SK-N-SH treated with all-trans-retinoic acid at 6 μM for 48 hours (cell line): ENCODE data around the gene AAGAB.

Experiments
- OSR1 ChIP-seq: fragments of 250-450 bp; sonication (Bioruptor Pico); IDR thresholded peaks from 2 replicates; pipeline ENCODE4 v1.8.0; 2022; ENCODE audit warnings: moderate library complexity, mild to moderate bottlenecking, inconsistent platforms
- PPARA ChIP-seq: fragments of 250-450 bp; sonication (Bioruptor Pico); IDR thresholded peaks from 2 replicates; pipeline ENCODE4 v1.5.0; 2020; ENCODE audit warnings: mild to moderate bottlenecking, borderline replicate concordance
- TOX ChIP-seq: fragments of 250-450 bp; sonication (Bioruptor Pico); IDR thresholded peaks from 2 replicates; pipeline ENCODE4 v1.8.0; 2021; ENCODE audit warnings: mild to moderate bottlenecking, moderate library complexity, borderline replicate concordance
- TF ChIP-seq, protein P1 (sequence below): fragments of 250-450 bp; sonication (Bioruptor Pico); IDR thresholded peaks from 2 replicates; pipeline ENCODE4 v1.8.0; 2021; ENCODE audit warnings: low read depth, mild to moderate bottlenecking, moderate library complexity, borderline replicate concordance
- TF ChIP-seq, protein P2 (sequence below): fragments of 250-450 bp; sonication (Bioruptor Pico); IDR thresholded peaks from 2 replicates; pipeline ENCODE4 v1.8.0; 2020; ENCODE audit warnings: mild to moderate bottlenecking, moderate library complexity, borderline replicate concordance
- TF ChIP-seq, protein P3 (sequence below): fragments of 250-450 bp; sonication (Bioruptor Pico); IDR thresholded peaks from 2 replicates; pipeline ENCODE4 v1.5.1; 2020; ENCODE audit warnings: low read depth, mild to moderate bottlenecking, moderate library complexity

DNA sequence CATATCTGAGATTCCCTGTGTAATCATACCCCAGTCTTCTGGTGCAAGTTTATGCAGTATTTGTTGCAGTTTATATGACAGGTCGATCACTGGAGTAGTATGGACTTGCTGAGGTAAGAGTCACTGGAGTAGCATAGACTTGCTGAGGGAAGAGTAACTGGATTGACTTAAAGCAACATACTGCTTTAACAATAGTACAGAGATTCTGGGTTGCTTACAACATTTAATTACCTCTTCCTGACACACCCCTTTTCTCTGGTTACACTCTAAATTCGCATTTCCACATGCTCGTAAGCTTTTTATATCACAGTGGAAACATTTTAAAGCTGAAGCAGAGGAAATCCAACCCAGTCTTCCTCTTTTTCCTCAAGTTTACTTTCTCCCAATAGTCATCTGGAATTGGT, 11.8 kb downstream of the AAGAB start:
- TF ChIP-seq, protein P1, sequence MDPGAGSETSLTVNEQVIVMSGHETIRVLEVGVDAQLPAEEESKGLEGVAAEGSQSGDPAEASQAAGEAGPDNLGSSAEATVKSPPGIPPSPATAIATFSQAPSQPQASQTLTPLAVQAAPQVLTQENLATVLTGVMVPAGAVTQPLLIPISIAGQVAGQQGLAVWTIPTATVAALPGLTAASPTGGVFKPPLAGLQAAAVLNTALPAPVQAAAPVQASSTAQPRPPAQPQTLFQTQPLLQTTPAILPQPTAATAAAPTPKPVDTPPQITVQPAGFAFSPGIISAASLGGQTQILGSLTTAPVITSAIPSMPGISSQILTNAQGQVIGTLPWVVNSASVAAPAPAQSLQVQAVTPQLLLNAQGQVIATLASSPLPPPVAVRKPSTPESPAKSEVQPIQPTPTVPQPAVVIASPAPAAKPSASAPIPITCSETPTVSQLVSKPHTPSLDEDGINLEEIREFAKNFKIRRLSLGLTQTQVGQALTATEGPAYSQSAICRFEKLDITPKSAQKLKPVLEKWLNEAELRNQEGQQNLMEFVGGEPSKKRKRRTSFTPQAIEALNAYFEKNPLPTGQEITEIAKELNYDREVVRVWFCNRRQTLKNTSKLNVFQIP (CRISPR knock-in tag) = no peak
- TF ChIP-seq PPARA (CRISPR knock-in tag) (no peak), TOX (CRISPR knock-in tag) (no peak), OSR1 (CRISPR knock-in tag) (no peak)
- TF ChIP-seq, protein P2, sequence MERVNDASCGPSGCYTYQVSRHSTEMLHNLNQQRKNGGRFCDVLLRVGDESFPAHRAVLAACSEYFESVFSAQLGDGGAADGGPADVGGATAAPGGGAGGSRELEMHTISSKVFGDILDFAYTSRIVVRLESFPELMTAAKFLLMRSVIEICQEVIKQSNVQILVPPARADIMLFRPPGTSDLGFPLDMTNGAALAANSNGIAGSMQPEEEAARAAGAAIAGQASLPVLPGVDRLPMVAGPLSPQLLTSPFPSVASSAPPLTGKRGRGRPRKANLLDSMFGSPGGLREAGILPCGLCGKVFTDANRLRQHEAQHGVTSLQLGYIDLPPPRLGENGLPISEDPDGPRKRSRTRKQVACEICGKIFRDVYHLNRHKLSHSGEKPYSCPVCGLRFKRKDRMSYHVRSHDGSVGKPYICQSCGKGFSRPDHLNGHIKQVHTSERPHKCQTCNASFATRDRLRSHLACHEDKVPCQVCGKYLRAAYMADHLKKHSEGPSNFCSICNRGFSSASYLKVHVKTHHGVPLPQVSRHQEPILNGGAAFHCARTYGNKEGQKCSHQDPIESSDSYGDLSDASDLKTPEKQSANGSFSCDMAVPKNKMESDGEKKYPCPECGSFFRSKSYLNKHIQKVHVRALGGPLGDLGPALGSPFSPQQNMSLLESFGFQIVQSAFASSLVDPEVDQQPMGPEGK (CRISPR knock-in tag) = no peak
- TF ChIP-seq, protein P3, sequence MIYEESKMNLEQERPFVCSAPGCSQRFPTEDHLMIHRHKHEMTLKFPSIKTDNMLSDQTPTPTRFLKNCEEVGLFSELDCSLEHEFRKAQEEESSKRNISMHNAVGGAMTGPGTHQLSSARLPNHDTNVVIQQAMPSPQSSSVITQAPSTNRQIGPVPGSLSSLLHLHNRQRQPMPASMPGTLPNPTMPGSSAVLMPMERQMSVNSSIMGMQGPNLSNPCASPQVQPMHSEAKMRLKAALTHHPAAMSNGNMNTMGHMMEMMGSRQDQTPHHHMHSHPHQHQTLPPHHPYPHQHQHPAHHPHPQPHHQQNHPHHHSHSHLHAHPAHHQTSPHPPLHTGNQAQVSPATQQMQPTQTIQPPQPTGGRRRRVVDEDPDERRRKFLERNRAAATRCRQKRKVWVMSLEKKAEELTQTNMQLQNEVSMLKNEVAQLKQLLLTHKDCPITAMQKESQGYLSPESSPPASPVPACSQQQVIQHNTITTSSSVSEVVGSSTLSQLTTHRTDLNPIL = no peak
